AG04449 (cell line): Measurements from ENCODE around the gene ZNF184.

ENCODE experiments used
- CTCF ChIA-PET: fragments of 350-600 bp; formaldehyde crosslinking; extraction: SDS; loops from one replicate; lab custom pipeline; 2021; ENCODE audit warnings: antibody characterized with exemption; lab: Yijun Ruan, JAX
- POLR2A ChIA-PET: fragments of 400-600, 350-600 bp; formaldehyde crosslinking; extraction: SDS; loops from one replicate; lab custom pipeline; 2020; ENCODE audit warnings: antibody characterized with exemption, inconsistent platforms; lab: Yijun Ruan, JAX
- DNase-seq: peaks from one replicate; pipeline ENCODE4 v3.0.0-alpha.2; 2010; ENCODE audit warnings: low read depth, low spot score
- H3K4me3 ChIP-seq: 2 replicates; pipeline ENCODE4 v1.5.1; 2011; ENCODE audit warnings: low read depth, mild to moderate bottlenecking, control low read depth, low read length
- TF ChIP-seq, protein P1 (sequence below): IDR thresholded peaks from one replicate; pipeline ENCODE4 v1.5.1; 2011; ENCODE audit warnings: mild to moderate bottlenecking, moderate library complexity, low read length, control low read depth, inconsistent platforms; ENCODE audit not compliant: insufficient read depth; ENCODE audit errors: missing control alignments

Gene ZNF184

DNA sequence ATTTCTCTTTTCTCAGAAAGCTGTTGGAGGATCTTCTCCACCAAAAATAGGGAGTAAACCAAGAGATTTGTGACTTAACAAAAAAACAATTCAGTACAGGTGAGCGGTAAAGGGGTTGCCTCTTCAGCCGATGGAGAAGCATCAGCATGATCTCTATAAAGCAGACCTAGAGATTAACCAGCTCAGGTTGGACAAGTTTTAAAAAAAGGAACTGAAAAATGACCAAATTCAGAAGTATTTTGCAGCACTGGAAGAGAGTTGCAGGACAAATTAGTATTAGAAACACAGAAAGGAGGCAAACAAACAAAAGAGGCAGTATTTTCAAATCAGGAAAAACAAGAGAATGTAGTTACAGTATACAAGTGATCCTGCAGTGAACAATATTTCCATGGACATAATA lies 39.6 kb upstream of the ZNF184 start:
- H3K4me3 ChIP-seq = no peak overlapping the region
- POLR2A ChIA-PET = no interaction called here
- TF ChIP-seq, protein P1, sequence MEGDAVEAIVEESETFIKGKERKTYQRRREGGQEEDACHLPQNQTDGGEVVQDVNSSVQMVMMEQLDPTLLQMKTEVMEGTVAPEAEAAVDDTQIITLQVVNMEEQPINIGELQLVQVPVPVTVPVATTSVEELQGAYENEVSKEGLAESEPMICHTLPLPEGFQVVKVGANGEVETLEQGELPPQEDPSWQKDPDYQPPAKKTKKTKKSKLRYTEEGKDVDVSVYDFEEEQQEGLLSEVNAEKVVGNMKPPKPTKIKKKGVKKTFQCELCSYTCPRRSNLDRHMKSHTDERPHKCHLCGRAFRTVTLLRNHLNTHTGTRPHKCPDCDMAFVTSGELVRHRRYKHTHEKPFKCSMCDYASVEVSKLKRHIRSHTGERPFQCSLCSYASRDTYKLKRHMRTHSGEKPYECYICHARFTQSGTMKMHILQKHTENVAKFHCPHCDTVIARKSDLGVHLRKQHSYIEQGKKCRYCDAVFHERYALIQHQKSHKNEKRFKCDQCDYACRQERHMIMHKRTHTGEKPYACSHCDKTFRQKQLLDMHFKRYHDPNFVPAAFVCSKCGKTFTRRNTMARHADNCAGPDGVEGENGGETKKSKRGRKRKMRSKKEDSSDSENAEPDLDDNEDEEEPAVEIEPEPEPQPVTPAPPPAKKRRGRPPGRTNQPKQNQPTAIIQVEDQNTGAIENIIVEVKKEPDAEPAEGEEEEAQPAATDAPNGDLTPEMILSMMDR = no peak
- CTCF ChIA-PET = no interaction called here
- DNase-seq = no peak

GRCh38 chr6:27507041-27507956 lies 34.4 kb upstream of the ZNF184 start:
- H3K4me3 ChIP-seq = no peak overlapping the region
- ChIA-PET CTCF (interaction anchor here (1.0 to 4.5 kb wide), 2 partner anchors 11 to 245 kb away, joined by 3 to 30 read pairs; no protein-coding TSS in a partner anchor), POLR2A (no interaction called here)
- no peak for DNase-seq
- TF ChIP-seq, protein P1 = no peak

- TF ChIP-seq, protein P1 = no peak
- peak; percentile 19 for DNase-seq
- H3K4me3 ChIP-seq = no peak overlapping the region
- ChIA-PET POLR2A (no interaction called here), CTCF (interaction anchor here (0.9 to 4.5 kb wide), 5 partner anchors 11 to 247 kb away, joined by 3 to 30 read pairs (median 3); no protein-coding TSS in a partner anchor)
Measured at GRCh38 chr6:27505209-27506027, 32.5 kb upstream of the ZNF184 start.

- ChIA-PET POLR2A (no interaction called here), CTCF (interaction anchor here (1.5 to 4.5 kb wide), 3 partner anchors 13 to 343 kb away, joined by 4 to 30 read pairs (median 4); no protein-coding TSS in a partner anchor)
Measured at GRCh38 chr6:27503436-27504030, 30.6 kb upstream of the ZNF184 start.

DNA sequence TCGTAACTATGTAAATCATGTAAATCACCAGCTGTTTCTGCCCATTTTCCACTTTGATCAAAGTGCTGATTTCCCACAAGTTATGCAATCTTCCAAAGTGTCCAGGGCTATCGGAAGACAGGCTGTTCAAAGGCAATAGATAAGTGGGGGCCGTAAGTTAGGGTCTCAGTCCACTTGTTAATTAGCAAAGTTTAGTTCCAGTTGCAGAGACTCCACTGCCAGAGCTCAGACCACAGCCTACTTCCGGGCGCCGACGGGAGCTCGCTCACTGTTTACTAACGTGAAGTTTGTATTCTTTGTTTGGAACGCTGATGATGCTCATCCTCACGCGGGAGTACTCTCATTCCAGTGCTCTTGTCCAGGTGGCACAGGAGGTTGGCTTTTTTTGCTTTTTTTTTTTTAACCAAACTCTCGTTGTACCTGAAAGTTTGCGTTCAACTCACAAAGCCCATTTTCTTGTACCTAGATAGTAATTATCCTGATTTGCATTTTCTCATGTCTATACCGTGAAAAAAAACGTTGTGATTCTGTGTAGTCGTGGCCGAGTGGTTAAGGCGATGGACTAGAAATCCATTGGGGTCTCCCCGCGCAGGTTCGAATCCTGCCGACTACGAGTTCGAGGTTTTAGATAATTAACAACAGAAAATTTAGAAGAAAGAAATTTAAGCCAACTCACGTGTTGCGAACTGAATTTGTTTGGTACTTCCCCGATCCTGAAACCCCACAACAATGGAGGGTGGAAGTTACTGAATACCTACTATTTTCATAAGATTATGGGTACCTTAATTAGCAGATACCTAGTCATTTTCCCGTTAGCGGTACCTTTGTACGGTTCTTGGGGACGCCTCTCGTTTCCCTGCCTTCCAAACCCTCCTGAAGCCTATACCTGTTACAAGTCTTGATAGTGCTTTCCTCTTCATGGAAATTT lies 29.9 kb upstream of the ZNF184 start:
- TF ChIP-seq, protein P1 = no peak
- POLR2A ChIA-PET = no interaction called here
- H3K4me3 ChIP-seq = peak overlapping the region; percentile 62
- CTCF ChIA-PET = interaction anchor here (1.5 to 1.8 kb wide), 2 partner anchors 16 to 342 kb away, joined by 4 to 10 read pairs; no protein-coding TSS in a partner anchor
- peak; percentile 36 for DNase-seq

More at GRCh38 chr6:27503436-27504030, 30.6 kb upstream of the ZNF184 start:
- DNase-seq = peak; percentile 26
- H3K4me3 ChIP-seq = peak overlapping the region; percentile 62
- TF ChIP-seq, protein P1 = no peak
